Vagina (tissue), 2 donors: ENCODE data around the gene S100A7A.

Source experiments
- CTCF ChIP-seq, 3 experiments: fragments of 450-650 bp in 2 of 3; fragments of 200-600 bp in 1 of 3; sonication (generic) in 1 of 3; IDR thresholded peaks; one replicate each; pipeline ENCODE4 v1.5.1; 2017 to 2019; ENCODE audit warnings: antibody characterized with exemption in 3 of 3, mild to moderate bottlenecking in 2 of 3, moderate library complexity in 2 of 3
- POLR2A ChIP-seq, 2 donors: fragments of 450-650 bp; IDR thresholded peaks; one replicate each; pipeline ENCODE4 v1.6.1; 2017; ENCODE audit warnings: antibody characterized with exemption in 2 of 2, mild to moderate bottlenecking in 2 of 2, moderate library complexity in 2 of 2
- POLR2AphosphoS5 ChIP-seq, 2 donors: sonication (generic); formaldehyde crosslinking; IDR thresholded peaks; one replicate each; pipeline ENCODE4 v1.9.0; 2017; ENCODE audit warnings: antibody characterized with exemption in 2 of 2, mild to moderate bottlenecking in 2 of 2, low read depth in 1 of 2; ENCODE audit not compliant: insufficient read depth in 1 of 2

- TF ChIP-seq CTCF (IDR thresholded peaks at IDR 0.05) (no peak), POLR2AphosphoS5 (IDR thresholded peaks at IDR 0.05; ENCODE audit: insufficient read depth in 1 of 2, low read depth in 1 of 2) (no peak), POLR2A (IDR thresholded peaks at IDR 0.05) (no peak)
Observed at GRCh38 chr1:153380711-153381110, 35.6 kb upstream of the S100A7A start.
